Activated CD8-positive, alpha-beta memory T cell treated with anti-CD3 and anti-CD28 coated beads for 4 hours (primary cell): ENCODE results near the gene PIGS.

Source experiments
- DNase-seq, 2 donors: peaks; one replicate each; pipeline ENCODE4 v3.0.0-alpha.2; 2020; ENCODE audit warnings: low read depth in 2 of 2

The PIGS gene

GRCh38 chr17:28506763-28507487 lies 64.4 kb downstream of the PIGS start:
- no peak for DNase-seq

GRCh38 chr17:28505986-28506665 lies 65.2 kb downstream of the PIGS start, which contains the start of gene FOXN1:
Gene FOXN1 (plus strand): TSS chr17:28506348. CDS start chr17:28523970, 17,622 bp downstream.
- no peak for DNase-seq

- no peak for DNase-seq
These were observed 67.9 kb downstream of the PIGS start for GRCh38 chr17:28503420-28503819.
